ENCODE data around the gene TMEM156. TPM values are rescaled to one million over a fixed set of nuclear protein-coding genes. Genes with fewer than 3 reads are reported as not detected.

TMEM156 gene
- total and polyA plus RNA-seq, 10 of the 15 experiments (the other 5 are each of a cell fraction or from before 2014, with no cell fraction given): 20.8 to 48.3 (median 32.7) TPM

DNA sequence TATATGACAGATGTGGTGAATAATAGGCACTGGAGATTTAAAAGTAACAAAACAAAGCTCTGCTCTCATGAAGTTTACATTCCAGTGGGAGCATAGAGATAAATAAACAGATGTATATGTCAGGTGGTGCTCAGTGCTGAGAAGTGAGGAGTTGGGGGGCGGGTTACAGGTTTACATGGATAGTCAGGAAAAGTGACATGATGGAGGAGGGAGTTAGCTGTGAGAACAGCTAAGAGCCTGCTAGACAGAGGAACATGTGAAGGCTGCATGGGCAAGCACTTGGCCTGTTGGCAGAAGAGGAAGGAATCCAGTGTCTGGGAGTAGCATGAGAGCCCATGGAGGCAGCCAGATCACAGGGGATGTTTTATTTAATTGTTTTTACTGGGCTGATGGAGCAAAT is 10.2 kb upstream of the TMEM156 start (continued):
- TF ChIP-seq ZBTB40 (IDR thresholded peaks at IDR 0.05; ENCODE audit: borderline replicate concordance): no peak
- no peak for TF ChIP-seq ZNF384 (IDR thresholded peaks at IDR 0.05; ENCODE audit: borderline replicate concordance, low read depth, low read length)
- no peak for TF ChIP-seq RELA (IDR thresholded peaks at IDR 0.05; ENCODE audit: borderline replicate concordance, partially characterized antibody)
- TF ChIP-seq ETV6 (conservative IDR thresholded peaks at IDR 0.05 in 1 of 2, IDR thresholded peaks at IDR 0.05 in 1 of 2; ENCODE audit: borderline replicate concordance in 1 of 2, low read depth in 1 of 2): no peak
- TF ChIP-seq, protein P1, sequence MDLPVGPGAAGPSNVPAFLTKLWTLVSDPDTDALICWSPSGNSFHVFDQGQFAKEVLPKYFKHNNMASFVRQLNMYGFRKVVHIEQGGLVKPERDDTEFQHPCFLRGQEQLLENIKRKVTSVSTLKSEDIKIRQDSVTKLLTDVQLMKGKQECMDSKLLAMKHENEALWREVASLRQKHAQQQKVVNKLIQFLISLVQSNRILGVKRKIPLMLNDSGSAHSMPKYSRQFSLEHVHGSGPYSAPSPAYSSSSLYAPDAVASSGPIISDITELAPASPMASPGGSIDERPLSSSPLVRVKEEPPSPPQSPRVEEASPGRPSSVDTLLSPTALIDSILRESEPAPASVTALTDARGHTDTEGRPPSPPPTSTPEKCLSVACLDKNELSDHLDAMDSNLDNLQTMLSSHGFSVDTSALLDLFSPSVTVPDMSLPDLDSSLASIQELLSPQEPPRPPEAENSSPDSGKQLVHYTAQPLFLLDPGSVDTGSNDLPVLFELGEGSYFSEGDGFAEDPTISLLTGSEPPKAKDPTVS (IDR thresholded peaks at IDR 0.05; ENCODE audit: low read depth, low read length): no peak
- no peak for TF ChIP-seq IRF4 (IDR thresholded peaks at IDR 0.05; ENCODE audit: low read depth, low read length)
- TF ChIP-seq SRF (IDR thresholded peaks at IDR 0.05; ENCODE audit: low read depth in 2 of 2, low read length in 2 of 2): no peak

All from GM12878 (cell line).